OCI-M2 (cell line): ENCODE data around the gene MORN4.

Source experiments
- DNase-seq: peaks from one replicate; lab custom pipeline; 2025; ENCODE audit not compliant: unreplicated experiment; lab: John Stamatoyannopoulos, UW

MORN4 gene

DNA sequence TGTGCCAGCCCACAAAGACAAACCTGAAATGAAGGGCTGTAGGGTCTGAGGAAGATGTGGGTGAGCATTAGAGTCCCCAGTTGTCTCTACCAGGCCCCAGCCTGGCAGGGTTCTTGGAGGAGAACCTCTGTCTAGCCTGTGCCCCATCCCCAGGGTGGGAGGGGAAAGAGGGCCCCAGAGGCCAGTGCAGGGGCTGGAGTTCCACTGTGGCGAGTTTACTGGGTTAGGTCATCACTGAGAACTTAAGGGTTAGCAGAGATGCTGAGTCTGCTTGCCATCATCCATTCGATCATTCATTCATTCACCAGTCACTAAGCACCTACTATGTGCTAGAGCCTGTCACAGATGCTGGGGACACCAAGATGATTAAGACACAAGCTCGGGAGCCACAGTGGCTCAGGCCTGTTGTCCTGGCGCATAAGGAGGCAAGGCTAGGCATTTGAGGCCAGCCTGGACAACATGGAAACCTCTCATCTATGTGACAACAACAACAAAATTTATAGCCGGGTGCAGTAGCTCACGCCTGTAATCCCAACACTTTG lies 58.1 kb downstream of the MORN4 start:
- no peak for DNase-seq

DNA sequence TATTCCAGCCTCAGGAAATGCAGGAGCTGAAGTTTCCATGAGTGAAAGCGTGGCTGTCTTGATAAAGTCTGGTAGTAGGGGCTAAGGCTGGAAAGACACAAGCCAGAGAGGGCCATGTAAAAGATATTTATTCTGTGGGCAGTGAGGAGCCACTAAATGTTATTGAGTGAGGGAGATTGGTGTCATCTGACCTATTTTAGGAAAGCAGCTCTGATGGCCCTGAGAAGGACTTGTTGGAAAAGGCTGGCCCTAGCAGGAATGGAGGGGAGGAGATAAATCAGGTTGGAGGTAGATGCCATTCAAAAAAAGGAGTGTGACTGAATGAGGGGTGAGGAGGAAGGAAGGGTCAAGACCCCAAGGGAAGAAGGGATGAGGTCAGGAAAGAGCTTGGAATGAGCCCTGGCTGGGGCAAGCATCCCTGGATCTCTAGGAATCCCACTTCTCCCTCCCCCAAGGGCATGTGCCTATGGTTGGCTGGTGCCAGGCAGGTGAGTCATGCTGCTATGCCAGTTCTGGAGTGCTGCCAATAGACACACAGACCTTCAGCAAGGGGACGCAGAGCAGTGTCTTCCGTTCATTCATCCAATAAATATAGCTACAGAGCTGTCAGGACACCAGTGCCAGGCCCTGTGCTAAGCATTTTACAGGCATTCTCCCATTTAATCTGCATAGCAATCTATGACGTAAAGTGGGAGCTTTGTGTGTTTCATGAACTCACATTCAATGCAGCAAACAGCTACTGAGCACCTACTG lies 58.8 kb downstream of the MORN4 start:
- DNase-seq = no peak

DNA sequence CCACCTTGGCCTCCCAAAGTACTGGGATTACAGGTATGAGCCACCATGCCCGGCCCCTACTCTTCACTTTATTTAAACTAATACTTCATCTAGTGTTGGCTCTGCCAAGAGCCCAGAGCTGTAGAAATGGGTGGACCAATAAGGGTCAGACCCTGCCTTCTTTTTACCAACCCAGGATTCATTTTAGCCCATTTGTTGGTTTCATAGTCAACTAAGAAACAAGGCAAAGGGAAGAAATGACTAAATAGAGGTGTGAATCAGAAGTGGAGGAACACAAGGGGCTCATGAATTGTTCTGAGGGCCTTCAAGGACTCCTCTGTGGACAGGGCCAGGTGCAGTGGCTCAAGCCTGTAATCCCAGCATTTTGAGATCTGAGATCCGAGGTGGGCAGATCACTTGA lies 59.6 kb downstream of the MORN4 start:
- DNase-seq = no peak

DNA sequence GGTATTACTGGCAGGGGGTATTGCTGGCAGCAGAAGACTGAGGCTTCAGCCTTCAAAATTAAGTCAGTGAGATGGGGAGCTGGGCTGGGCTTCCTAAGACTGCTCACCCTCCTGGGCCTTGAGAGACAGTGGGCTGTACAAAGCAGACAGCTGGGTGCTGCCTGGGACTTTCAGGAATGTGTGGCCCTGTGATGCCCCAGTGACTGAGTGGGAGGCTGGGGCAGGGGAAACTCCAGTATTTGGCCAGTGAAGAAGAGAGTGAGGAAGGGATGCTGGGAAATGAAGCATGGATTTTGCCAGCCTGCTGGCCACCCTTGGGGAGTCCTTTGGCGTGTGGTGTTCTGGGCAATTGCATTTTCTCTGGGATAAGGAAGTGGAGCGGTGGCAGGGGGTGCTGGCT lies 60.3 kb downstream of the MORN4 start:
- no peak for DNase-seq

DNA sequence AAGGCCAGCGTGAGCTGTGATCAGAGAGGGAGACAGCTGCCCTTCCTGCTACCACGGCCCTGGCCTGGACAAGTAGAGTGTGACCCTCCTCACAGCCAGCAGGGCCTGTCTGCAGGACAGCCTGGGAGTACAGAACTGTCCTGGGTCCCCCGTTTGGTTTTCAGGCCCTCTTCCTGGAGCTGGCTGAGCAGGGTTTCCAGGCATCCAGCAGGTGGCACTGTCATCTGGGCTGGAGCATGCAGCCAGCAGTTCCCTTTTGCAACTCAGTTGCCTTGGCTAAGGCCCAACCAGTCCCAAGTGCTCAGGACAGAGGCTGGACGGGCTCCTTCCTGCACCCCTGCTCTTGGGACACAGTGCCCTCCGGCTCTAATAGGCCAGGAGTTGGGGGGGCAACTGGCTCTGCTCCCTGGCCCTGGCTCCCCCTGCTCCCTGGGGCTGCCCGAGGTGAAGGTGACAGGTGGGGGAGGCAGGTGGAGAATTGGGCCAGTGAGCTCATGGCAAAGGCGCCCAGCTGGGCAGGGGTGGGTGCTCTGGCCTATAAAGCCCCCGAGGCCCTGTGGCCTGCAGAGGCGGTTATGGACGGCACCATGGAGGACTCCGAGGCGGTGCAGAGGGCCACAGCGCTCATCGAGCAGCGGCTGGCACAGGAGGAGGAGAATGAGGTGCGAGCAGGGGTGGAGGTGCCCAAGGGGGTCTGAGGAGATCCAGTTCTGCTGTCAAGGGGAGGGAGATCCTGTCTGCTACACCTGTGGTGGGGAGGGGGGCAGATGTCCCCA lies 60.9 kb downstream of the MORN4 start, which contains the start of gene ANKRD2:
Gene ANKRD2, plus strand, starts transcription at position 566 of the 776 bp plus-strand sequence. Its CDS starts 10 bp downstream, at position 576.
- DNase-seq = peak; percentile 45

DNA sequence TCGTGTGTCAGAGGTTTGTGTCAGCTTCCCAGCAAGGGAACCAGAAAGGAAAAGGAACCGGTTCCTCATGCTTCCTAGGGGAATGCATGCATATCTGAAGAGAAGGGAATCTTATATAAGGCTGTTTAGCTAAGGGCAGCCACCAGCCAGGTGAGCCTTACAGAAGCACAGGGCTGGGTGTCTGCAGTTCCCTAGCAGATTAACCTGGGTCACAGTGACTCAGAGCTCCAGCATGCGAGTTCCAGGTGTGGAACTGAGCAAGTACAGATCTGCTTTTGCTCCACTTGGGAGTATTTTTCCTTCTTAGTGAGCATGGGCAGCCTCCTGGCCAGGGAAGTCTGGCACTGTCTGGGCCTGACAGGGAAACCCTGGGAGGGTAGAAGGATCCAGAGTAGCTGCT lies 61.7 kb downstream of the MORN4 start:
- no peak for DNase-seq

DNA sequence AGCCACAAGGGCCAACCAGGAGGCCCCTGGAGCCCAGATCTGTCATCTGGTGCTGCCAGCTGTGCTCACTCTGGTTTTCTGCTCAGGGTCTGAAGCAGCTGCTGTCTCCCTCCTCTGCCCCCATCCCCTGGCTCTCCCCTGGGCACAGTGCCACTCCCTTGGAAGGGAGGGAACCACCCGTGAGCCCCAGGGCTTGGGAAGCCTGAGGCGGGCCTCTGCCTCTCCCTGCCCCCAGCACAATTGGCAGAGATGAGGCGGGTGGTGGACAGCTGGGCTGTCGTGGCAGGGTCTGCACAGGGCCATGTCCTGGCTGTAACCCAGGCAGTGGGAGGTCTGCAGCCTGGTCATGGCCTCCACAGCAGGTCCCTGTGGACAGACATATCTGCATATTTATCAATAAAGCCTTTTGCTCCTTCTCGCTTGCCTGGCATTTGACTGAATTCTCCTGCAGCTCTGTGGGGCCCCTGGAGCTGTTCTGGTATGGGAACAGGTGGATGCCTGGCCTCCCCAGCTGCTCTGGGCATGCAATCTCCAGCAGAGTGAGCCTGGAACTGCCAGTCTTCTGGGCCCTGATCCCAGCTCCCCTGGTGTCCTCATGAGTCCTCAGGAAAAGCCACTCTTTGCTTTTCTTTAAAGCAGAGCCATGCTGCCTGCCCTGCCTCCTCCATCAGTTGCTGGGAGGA lies 62.4 kb downstream of the MORN4 start:
- DNase-seq = no peak

DNA sequence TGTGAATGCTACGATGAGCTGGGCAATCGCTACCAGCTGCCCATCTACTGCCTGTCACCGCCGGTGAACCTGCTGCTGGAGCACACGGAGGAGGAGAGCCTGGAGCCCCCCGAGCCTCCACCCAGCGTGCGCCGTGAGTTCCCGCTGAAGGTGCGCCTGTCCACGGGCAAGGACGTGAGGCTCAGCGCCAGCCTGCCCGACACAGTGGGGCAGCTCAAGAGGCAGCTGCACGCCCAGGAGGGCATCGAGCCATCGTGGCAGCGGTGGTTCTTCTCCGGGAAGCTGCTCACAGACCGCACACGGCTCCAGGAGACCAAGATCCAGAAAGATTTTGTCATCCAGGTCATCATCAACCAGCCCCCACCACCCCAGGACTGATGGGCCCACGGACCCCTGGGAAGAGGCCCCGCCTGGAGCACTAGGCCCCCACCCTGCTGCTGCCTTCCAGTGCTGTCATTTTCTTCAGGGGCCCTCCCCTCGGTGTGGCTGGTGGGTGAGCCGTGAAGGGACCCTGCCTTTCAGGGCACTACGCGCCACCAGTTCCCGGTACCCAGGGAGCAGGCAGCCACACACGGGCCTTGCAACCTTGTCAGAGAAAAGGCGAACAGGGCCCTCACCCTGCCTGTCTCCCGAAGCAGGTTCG lies 63.0 kb downstream of the MORN4 start:
- DNase-seq = no peak

DNA sequence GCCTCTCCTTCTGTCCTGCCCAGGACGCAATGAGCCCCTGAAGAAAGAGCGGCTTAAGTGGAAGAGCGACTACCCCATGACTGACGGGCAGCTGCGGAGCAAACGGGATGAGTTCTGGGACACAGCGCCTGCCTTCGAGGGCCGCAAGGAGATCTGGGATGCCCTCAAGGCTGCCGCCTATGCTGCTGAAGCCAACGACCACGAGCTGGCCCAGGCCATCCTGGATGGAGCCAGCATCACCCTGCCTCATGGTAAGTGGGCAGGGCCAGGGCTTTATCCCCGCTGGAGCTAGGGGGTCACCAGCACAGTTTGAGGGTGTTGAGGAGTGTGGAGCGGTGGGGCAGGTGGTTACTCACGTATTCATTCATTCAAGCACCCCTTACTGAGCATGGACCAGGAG lies 65.4 kb downstream of the MORN4 start:
- no peak for DNase-seq

DNA sequence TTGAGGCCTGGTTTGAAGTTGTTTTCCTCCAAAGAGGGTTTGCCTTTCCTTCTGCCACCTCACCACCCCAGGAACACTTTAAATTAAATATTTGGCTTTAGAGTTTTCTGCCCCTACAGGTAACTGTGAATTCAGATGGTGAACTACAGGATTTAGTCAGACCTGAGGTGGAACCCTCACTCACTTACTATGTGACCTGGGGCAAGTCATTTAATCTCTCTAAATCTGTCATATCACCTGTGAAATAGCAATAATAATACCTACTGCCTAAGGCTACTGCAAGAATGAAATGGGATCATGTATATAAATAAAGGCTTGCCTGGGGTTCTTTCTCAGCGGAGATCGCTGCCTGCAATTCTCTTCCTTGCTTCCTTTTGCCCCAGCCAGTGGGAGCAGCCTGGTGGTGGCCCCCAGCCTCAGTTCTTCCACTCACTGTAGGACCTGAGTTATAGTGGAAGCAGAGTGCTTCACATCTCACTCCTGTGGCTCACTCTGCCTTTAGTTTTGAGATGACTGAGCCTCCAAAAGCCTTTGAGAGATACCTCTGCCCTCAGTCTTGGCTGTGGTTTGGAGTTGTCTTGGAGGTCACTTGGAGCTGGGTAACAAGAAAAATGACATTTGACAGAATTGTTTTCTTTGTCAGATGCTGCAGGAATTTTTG lies 66.8 kb downstream of the MORN4 start:
- DNase-seq = no peak

DNA sequence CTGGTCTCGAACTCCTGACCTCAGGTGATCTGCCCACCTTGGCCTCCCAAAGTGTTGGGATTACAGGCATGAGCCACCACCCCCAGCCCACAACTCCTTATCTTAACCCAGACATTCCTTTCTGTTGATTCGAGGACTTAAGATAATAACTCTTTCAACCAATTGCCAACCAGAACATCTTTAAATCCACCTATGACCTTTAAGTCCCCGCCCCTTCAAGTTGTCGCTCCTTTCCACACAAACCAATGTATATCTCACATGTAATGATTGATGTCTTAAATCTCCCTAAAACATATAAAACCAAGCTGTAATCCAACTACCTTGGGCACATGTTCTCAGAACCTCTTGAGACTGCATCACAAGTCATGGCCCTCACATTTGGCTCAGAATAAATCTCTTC lies 68.5 kb downstream of the MORN4 start:
- no peak for DNase-seq
